Sigmoid colon (tissue), 4 donors: Measurements from ENCODE around the gene SORCS2.

ENCODE experiments used
- EP300 ChIP-seq, 4 donors: sonication (generic); formaldehyde crosslinking; IDR thresholded peaks; one replicate each; pipeline ENCODE4 v1.6.1; 2017; ENCODE audit warnings: antibody characterized with exemption in 4 of 4
- POLR2A ChIP-seq, 2 donors: fragments of 450-650 bp; IDR thresholded peaks; one replicate each; pipeline ENCODE4 v1.6.1; 2016; ENCODE audit warnings: antibody characterized with exemption in 2 of 2, mild to moderate bottlenecking in 2 of 2, moderate library complexity in 2 of 2
- POLR2AphosphoS5 ChIP-seq, 4 donors: sonication (generic); formaldehyde crosslinking; IDR thresholded peaks; one replicate each; pipeline ENCODE4 v1.6.1; 2017; ENCODE audit warnings: antibody characterized with exemption in 4 of 4
- TF ChIP-seq, protein P1 (sequence below), 4 experiments: fragments of 450-650 bp in 3 of 4; fragments of 200-600 bp in 1 of 4; IDR thresholded peaks; one replicate each; pipeline ENCODE4 v1.5.1; 2016 to 2019; ENCODE audit warnings: antibody characterized with exemption in 4 of 4, mild to moderate bottlenecking in 3 of 4, moderate library complexity in 2 of 4

GRCh38 chr4:7398104-7398423 lies 205.7 kb downstream of the SORCS2 start:
- TF ChIP-seq, protein P1, sequence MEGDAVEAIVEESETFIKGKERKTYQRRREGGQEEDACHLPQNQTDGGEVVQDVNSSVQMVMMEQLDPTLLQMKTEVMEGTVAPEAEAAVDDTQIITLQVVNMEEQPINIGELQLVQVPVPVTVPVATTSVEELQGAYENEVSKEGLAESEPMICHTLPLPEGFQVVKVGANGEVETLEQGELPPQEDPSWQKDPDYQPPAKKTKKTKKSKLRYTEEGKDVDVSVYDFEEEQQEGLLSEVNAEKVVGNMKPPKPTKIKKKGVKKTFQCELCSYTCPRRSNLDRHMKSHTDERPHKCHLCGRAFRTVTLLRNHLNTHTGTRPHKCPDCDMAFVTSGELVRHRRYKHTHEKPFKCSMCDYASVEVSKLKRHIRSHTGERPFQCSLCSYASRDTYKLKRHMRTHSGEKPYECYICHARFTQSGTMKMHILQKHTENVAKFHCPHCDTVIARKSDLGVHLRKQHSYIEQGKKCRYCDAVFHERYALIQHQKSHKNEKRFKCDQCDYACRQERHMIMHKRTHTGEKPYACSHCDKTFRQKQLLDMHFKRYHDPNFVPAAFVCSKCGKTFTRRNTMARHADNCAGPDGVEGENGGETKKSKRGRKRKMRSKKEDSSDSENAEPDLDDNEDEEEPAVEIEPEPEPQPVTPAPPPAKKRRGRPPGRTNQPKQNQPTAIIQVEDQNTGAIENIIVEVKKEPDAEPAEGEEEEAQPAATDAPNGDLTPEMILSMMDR (IDR thresholded peaks at IDR 0.05), result no peak
- TF ChIP-seq POLR2A (IDR thresholded peaks at IDR 0.05) (no peak), POLR2AphosphoS5 (IDR thresholded peaks at IDR 0.05) (peak in 2 of 4 donors; percentile 19 to 24), EP300 (IDR thresholded peaks at IDR 0.05) (peak in 1 of 4 donors; percentile 17)
